Measurements from ENCODE around the gene CSF3R.
"Not testable (repeated sequence)": the region's sequence is repeated elsewhere in the genome, so short reads cannot be mapped to it uniquely, and the experiment has no call there.

- not testable (repeated sequence) for TF ChIP-seq CTCF (conservative IDR thresholded peaks at IDR 0.05); ZFX (IDR thresholded peaks at IDR 0.05)
Measured at GRCh38 chr1:36487336-36487725, 4.6 kb upstream of the CSF3R start.
